GM23338 (cell line): ENCODE results near the gene HCLS1. TPM values are rescaled to one million over a fixed set of nuclear protein-coding genes. Genes with fewer than 3 reads are reported as not detected.

ENCODE experiments used
- ATAC-seq: fragments of 200-7000 bp; cut with Tn5 transposase; 3 replicates; pipeline ENCODE4 v1.9.1; 2020
- DNase-seq: peaks from one replicate; pipeline ENCODE4 v3.0.0-alpha.2; 2015; ENCODE audit warnings: low spot score
- H2AFZ ChIP-seq: fragments of 200-600 bp; sonication (generic); 2 replicates; pipeline ENCODE4 v1.8.0; 2016; ENCODE audit warnings: antibody characterized with exemption, mild to moderate bottlenecking, moderate library complexity
- H3F3A ChIP-seq: fragments of 200-600 bp; sonication (generic); replicated peaks from 2 replicates; pipeline ENCODE4 v1.8.0; 2017; ENCODE audit warnings: antibody characterized with exemption, mixed run types, low read depth
- H3K27ac ChIP-seq: fragments of 200-600 bp; sonication (generic); 2 replicates; pipeline ENCODE4 v1.6.1; 2016; ENCODE audit warnings: low read depth
- H3K27me3 ChIP-seq: fragments of 200-600 bp; sonication (generic); 2 replicates; pipeline ENCODE4 v1.8.0; 2016; ENCODE audit warnings: mild to moderate bottlenecking, mixed run types, moderate library complexity; ENCODE audit not compliant: insufficient read depth
- H3K36me3 ChIP-seq: fragments of 200-600 bp; sonication (generic); 2 replicates; pipeline ENCODE4 v1.8.0; 2016; ENCODE audit warnings: mild to moderate bottlenecking; ENCODE audit not compliant: insufficient read depth
- H3K4me1 ChIP-seq: fragments of 200-600 bp; sonication (generic); 2 replicates; pipeline ENCODE4 v1.8.0; 2016; ENCODE audit warnings: mild to moderate bottlenecking, moderate library complexity; ENCODE audit not compliant: insufficient read depth
- H3K4me2 ChIP-seq: fragments of 200-600 bp; sonication (generic); 2 replicates; pipeline ENCODE4 v1.7.1; 2017; ENCODE audit warnings: mixed run types
- H3K4me3 ChIP-seq: fragments of 200-600 bp; sonication (generic); 2 replicates; pipeline ENCODE4 v1.6.1; 2016; ENCODE audit warnings: mixed run types
- H3K79me2 ChIP-seq: fragments of 200-600 bp; sonication (generic); replicated peaks from 2 replicates; pipeline ENCODE4 v1.8.0; 2017; ENCODE audit warnings: mild to moderate bottlenecking; ENCODE audit not compliant: insufficient read depth
- H3K9me2 ChIP-seq: fragments of 200-600 bp; sonication (generic); 2 replicates; pipeline ENCODE4 v1.8.0; 2017; ENCODE audit not compliant: insufficient read depth
- H4K20me1 ChIP-seq: fragments of 200-600 bp; sonication (generic); replicated peaks from 2 replicates; pipeline ENCODE4 v1.8.0; 2017; ENCODE audit warnings: mild to moderate bottlenecking; ENCODE audit not compliant: insufficient read depth
- H3K27ac Mint-ChIP-seq: 2 replicates; pipeline ENCODE4 v1.8.0; 2020; ENCODE audit warnings: inconsistent platforms, mild to moderate bottlenecking, moderate library complexity, mixed read lengths
- H3K27me3 Mint-ChIP-seq: 3 replicates; pipeline ENCODE4 v1.8.0; 2022; ENCODE audit warnings: low read depth, mild to moderate bottlenecking, moderate library complexity, mixed read lengths, inconsistent platforms; ENCODE audit not compliant: insufficient read depth, poor library complexity
- H3K36me3 Mint-ChIP-seq: 3 replicates; pipeline ENCODE4 v1.8.0; 2021; ENCODE audit warnings: low read depth, mild to moderate bottlenecking, inconsistent platforms, moderate library complexity, mixed read lengths
- H3K4me1 Mint-ChIP-seq: 3 replicates; pipeline ENCODE4 v1.8.0; 2020; ENCODE audit warnings: mild to moderate bottlenecking, inconsistent platforms, mixed read lengths
- H3K4me3 Mint-ChIP-seq: 3 replicates; pipeline ENCODE4 v1.8.0; 2021; ENCODE audit warnings: moderate library complexity, mild to moderate bottlenecking, inconsistent platforms, mixed read lengths
- H3K9me3 Mint-ChIP-seq: 3 replicates; pipeline ENCODE4 v1.8.0; 2020; ENCODE audit warnings: moderate library complexity, mild to moderate bottlenecking, inconsistent platforms, mixed read lengths
- EZH2 ChIP-seq: fragments of 200-600 bp; sonication (generic); IDR thresholded peaks from one replicate; pipeline ENCODE4 v1.8.0; 2017; ENCODE audit warnings: antibody characterized with exemption, mild to moderate bottlenecking, low read depth; ENCODE audit not compliant: unreplicated experiment
- EZH2phosphoT487 ChIP-seq: fragments of 200-600 bp; sonication (generic); IDR thresholded peaks from one replicate; pipeline ENCODE4 v1.8.1; 2018; ENCODE audit warnings: antibody characterized with exemption; ENCODE audit not compliant: unreplicated experiment
- NANOG ChIP-seq: IDR thresholded peaks from 2 replicates; pipeline ENCODE4 v1.6.1; 2016; ENCODE audit warnings: antibody characterized with exemption, borderline replicate concordance
- ZNF114 ChIP-seq: fragments of 250-450 bp; sonication (Bioruptor Pico); IDR thresholded peaks from 2 replicates; pipeline ENCODE4 v1.5.0; 2020; ENCODE audit warnings: mild to moderate bottlenecking, moderate library complexity
- ZNF331 ChIP-seq: fragments of 250-450 bp; sonication (Bioruptor Pico); IDR thresholded peaks from 2 replicates; pipeline ENCODE4 v1.5.0; 2020; ENCODE audit warnings: low read depth, mild to moderate bottlenecking, moderate library complexity
- polyA plus RNA-seq: library from polyadenylated mRNA; unstranded; fragments of >200 nt; fragmentation: Nextera tagmentation; extraction: Ambion mirVana; gene quantifications from 2 replicates; pipeline ENCODE4 v1.2.1, GENCODE V29; 2016
- total RNA-seq: library from RNA; depleted of rRNA; stranded (reverse); fragments of >200 nt; shearing (Covaris generic); gene quantifications from 2 replicates; pipeline ENCODE4 v1.2.3, GENCODE V29; 2014
- TF ChIP-seq, protein P1 (sequence below): IDR thresholded peaks from one replicate; pipeline ENCODE4 v1.6.1; 2018; ENCODE audit warnings: antibody characterized with exemption; ENCODE audit not compliant: unreplicated experiment
- TF ChIP-seq, protein P2 (sequence below): fragments of 250-450 bp; sonication (Bioruptor Pico); IDR thresholded peaks from 2 replicates; pipeline ENCODE4 v1.5.0; 2020; ENCODE audit warnings: mild to moderate bottlenecking, moderate library complexity

Gene HCLS1
- total and polyA plus RNA-seq, 2 experiments from 2014 or later: 0.66 to 1.1 TPM

DNA sequence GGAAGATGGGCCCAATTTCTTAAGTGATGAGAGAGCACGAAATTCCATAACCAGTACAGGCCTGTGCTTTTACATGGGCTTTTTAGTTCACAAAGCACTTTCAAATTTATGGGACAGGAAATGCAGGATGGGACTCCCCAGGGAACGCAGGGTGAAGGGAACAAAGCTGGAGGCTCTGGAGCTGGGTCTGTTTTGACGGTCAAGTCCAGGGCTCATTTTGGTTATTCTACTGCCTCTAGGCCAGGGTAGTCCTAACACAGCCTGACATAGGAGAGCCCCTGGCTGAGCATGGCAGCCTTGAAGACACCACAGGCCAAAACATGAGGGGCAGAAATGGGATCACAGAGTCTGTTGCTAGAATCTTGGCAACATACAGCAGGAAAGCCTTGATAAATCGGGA, 33.5 kb downstream of the HCLS1 start:
- Histone ChIP-seq H3K36me3 (no peaks in the 10 kb centered on the region), H3K4me3 (no peak overlapping the region), H3K4me1 (peaks cover 23% of the 10 kb centered on the region), H3K27me3 (no peaks in the 10 kb centered on the region), H3K27ac (no peak overlapping the region), H3F3A (no peaks in the 10 kb centered on the region), H3K9me2 (peaks cover 15% of the 10 kb centered on the region; the same call in 1 of the 2 replicates), H2AFZ (peak overlapping the region; percentile 90), H4K20me1 (no peaks in the 10 kb centered on the region), H3K79me2 (no peaks in the 10 kb centered on the region), H3K4me2 (no peak overlapping the region)
- Mint-ChIP-seq H3K4me1 (peaks cover 20% of the 10 kb centered on the region), H3K27ac (no peak overlapping the region), H3K4me3 (no peak overlapping the region), H3K36me3 (no peaks in the 10 kb centered on the region; the same call in 2 of the 3 replicates), H3K27me3 (peaks cover 2% of the 10 kb centered on the region), H3K9me3 (no peaks in the 10 kb centered on the region)
- ATAC-seq (no peak), DNase-seq (no peak)
- TF ChIP-seq, protein P1, sequence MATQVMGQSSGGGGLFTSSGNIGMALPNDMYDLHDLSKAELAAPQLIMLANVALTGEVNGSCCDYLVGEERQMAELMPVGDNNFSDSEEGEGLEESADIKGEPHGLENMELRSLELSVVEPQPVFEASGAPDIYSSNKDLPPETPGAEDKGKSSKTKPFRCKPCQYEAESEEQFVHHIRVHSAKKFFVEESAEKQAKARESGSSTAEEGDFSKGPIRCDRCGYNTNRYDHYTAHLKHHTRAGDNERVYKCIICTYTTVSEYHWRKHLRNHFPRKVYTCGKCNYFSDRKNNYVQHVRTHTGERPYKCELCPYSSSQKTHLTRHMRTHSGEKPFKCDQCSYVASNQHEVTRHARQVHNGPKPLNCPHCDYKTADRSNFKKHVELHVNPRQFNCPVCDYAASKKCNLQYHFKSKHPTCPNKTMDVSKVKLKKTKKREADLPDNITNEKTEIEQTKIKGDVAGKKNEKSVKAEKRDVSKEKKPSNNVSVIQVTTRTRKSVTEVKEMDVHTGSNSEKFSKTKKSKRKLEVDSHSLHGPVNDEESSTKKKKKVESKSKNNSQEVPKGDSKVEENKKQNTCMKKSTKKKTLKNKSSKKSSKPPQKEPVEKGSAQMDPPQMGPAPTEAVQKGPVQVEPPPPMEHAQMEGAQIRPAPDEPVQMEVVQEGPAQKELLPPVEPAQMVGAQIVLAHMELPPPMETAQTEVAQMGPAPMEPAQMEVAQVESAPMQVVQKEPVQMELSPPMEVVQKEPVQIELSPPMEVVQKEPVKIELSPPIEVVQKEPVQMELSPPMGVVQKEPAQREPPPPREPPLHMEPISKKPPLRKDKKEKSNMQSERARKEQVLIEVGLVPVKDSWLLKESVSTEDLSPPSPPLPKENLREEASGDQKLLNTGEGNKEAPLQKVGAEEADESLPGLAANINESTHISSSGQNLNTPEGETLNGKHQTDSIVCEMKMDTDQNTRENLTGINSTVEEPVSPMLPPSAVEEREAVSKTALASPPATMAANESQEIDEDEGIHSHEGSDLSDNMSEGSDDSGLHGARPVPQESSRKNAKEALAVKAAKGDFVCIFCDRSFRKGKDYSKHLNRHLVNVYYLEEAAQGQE: no peak
- no peak for TF ChIP-seq EZH2
- TF ChIP-seq NANOG: no peak
- TF ChIP-seq, protein P2, sequence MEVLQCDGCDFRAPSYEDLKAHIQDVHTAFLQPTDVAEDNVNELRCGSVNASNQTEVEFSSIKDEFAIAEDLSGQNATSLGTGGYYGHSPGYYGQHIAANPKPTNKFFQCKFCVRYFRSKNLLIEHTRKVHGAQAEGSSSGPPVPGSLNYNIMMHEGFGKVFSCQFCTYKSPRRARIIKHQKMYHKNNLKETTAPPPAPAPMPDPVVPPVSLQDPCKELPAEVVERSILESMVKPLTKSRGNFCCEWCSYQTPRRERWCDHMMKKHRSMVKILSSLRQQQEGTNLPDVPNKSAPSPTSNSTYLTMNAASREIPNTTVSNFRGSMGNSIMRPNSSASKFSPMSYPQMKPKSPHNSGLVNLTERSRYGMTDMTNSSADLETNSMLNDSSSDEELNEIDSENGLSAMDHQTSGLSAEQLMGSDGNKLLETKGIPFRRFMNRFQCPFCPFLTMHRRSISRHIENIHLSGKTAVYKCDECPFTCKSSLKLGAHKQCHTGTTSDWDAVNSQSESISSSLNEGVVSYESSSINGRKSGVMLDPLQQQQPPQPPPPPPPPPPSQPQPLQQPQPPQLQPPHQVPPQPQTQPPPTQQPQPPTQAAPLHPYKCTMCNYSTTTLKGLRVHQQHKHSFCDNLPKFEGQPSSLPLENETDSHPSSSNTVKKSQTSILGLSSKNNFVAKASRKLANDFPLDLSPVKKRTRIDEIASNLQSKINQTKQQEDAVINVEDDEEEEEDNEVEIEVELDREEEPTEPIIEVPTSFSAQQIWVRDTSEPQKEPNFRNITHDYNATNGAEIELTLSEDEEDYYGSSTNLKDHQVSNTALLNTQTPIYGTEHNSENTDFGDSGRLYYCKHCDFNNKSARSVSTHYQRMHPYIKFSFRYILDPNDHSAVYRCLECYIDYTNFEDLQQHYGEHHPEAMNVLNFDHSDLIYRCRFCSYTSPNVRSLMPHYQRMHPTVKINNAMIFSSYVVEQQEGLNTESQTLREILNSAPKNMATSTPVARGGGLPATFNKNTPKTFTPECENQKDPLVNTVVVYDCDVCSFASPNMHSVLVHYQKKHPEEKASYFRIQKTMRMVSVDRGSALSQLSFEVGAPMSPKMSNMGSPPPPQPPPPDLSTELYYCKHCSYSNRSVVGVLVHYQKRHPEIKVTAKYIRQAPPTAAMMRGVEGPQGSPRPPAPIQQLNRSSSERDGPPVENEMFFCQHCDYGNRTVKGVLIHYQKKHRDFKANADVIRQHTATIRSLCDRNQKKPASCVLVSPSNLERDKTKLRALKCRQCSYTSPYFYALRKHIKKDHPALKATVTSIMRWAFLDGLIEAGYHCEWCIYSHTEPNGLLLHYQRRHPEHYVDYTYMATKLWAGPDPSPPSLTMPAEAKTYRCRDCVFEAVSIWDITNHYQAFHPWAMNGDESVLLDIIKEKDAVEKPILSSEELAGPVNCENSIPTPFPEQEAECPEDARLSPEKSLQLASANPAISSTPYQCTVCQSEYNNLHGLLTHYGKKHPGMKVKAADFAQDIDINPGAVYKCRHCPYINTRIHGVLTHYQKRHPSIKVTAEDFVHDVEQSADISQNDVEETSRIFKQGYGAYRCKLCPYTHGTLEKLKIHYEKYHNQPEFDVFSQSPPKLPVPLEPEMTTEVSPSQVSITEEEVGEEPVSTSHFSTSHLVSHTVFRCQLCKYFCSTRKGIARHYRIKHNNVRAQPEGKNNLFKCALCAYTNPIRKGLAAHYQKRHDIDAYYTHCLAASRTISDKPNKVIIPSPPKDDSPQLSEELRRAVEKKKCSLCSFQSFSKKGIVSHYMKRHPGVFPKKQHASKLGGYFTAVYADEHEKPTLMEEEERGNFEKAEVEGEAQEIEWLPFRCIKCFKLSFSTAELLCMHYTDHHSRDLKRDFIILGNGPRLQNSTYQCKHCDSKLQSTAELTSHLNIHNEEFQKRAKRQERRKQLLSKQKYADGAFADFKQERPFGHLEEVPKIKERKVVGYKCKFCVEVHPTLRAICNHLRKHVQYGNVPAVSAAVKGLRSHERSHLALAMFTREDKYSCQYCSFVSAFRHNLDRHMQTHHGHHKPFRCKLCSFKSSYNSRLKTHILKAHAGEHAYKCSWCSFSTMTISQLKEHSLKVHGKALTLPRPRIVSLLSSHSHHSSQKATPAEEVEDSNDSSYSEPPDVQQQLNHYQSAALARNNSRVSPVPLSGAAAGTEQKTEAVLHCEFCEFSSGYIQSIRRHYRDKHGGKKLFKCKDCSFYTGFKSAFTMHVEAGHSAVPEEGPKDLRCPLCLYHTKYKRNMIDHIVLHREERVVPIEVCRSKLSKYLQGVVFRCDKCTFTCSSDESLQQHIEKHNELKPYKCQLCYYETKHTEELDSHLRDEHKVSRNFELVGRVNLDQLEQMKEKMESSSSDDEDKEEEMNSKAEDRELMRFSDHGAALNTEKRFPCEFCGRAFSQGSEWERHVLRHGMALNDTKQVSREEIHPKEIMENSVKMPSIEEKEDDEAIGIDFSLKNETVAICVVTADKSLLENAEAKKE (CRISPR knock-in tag): no peak
- TF ChIP-seq ZNF331: no peak
- TF ChIP-seq EZH2phosphoT487: no peak
- TF ChIP-seq ZNF114 (CRISPR knock-in tag): no peak
